Upper lobe of left lung (tissue), 4 donors: Measurements from ENCODE around the gene ZNF831.

Experiments
- CTCF ChIP-seq, 6 experiments: fragments of 450-650 bp in 4 of 6; fragments of 200-600 bp in 2 of 6; sonication (generic) in 2 of 6; IDR thresholded peaks; one replicate each; pipeline ENCODE4 v1.5.1; 2016 to 2019; ENCODE audit warnings: antibody characterized with exemption in 6 of 6
- EP300 ChIP-seq, 4 donors: sonication (generic); formaldehyde crosslinking; IDR thresholded peaks; one replicate each; pipeline ENCODE4 v1.5.1; 2017; ENCODE audit warnings: antibody characterized with exemption in 4 of 4, control low read depth in 2 of 4
- POLR2A ChIP-seq, 4 donors: fragments of 450-650 bp; IDR thresholded peaks; one replicate each; pipeline ENCODE4 v1.5.1; 2016 to 2017; ENCODE audit warnings: antibody characterized with exemption in 4 of 4, mild to moderate bottlenecking in 2 of 4
- POLR2AphosphoS5 ChIP-seq, 2 donors: sonication (generic); formaldehyde crosslinking; IDR thresholded peaks; one replicate each; pipeline ENCODE4 v1.5.1; 2017; ENCODE audit warnings: antibody characterized with exemption in 2 of 2

- TF ChIP-seq POLR2A (IDR thresholded peaks at IDR 0.05): no peak
- TF ChIP-seq CTCF (IDR thresholded peaks at IDR 0.05): no peak
- TF ChIP-seq POLR2AphosphoS5 (IDR thresholded peaks at IDR 0.05): no peak
- TF ChIP-seq EP300 (IDR thresholded peaks at IDR 0.05): no peak
Measured at GRCh38 chr20:59157531-59157930, 6.1 kb upstream of the ZNF831 start.
